ENCODE results near the gene SMCO2.

SMCO2 gene

DNA sequence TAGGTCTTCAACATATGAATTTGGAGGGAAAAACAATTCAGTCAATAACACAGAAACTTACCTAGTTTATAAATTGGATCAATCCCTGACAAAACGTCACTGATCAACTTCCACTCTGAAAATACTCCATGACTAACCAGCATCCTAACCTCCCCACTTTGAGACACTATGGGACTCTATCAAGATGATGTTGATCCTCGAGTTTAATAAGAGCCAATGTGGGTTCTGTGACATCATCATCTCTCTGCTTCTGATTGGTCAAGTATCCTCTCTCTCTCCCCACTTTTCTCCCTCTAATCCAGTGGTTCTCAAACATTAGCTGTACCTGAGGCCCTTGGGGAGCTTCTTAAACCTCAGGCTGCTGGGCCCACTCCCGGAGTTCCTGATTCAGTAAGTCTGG lies at the start of gene SMCO2:
TSS of gene SMCO2 (plus strand) at position 301 of the 400 bp plus-strand sequence. CDS start 23,896 bp downstream, outside the sequence.
- DNase-seq, result no peak

DNA sequence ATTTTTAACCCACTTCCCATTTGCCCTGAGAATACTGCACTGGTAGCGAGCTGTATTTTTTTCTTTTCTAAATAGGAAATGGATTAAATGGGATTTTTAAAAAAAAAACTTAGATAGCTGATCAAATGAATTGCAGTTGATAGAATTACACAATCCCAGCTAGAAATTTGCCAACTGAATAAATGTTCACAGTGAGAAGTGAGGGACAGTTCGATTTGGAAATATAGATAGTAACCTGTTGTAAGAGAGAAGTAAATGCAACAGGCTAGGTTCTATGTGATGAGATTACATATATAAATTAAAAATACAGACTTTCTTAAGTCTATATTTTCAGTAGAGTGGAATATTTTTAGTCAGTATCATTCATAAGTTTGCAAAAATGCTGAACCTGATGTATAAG lies 48.1 kb upstream of the SMCO2 start:
- DNase-seq, result no peak

DNA sequence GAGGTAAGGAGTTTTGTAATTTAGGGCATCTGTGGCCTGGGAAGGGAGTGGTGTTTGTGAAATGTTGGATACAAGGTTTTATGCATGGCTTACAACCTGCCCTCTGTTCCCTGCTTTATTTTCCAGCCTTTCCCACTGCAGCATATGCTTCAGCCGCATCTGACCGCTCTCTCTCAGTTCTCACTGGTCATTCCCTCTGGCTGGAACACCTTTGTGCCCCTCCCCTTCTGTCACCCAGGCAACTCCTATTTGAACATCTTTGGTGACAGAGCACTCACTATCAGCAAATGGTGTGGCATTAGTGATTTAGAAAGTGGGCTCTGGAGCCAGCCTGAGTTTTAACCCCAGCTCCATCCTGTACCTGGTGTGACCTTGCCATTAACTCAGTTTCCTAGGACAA lies 47.5 kb upstream of the SMCO2 start:
- no peak for DNase-seq

DNA sequence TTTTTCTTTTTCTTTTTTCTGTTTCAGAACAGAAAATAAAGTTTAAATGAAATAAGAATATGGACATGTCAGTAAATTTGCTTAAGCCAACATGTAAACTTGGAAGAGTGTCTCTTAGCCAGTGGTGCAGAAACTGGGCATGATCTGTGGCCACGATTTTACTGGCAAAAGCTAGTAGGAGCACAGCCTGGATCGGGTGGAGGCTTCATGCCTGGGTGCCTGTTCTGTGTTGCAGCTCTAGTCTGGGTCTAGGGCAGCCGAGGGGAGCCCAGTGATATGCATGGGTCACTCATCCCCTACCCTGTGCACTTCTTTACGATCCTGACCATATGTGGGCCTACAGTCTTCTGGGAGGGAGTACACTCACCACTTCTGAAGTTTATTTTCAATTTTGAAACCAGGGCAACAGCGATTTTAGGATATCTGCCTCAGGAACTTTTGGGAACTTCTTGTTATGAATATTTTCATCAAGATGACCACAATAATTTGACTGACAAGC lies 45.6 kb upstream of the SMCO2 start:
- no peak for DNase-seq

DNA sequence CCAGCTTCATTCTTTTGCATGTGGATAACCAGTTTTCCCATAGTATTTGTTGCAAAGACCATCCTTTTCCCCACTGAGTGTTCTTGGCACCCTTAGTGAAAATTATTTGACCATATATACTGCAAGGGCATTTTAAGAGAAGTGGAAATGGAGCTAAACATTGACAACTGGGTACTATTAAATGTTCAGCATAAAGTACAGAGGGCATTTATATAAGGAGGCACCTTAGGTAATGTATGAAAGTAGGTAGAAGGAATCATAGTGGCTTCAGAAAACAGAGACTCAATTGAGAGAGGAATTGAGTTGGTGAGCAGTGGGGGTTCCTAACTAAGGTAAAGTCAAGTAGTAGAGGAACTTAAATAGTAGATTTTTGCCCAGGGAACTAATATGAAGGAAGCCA lies 34.5 kb upstream of the SMCO2 start:
- no peak for DNase-seq

DNA sequence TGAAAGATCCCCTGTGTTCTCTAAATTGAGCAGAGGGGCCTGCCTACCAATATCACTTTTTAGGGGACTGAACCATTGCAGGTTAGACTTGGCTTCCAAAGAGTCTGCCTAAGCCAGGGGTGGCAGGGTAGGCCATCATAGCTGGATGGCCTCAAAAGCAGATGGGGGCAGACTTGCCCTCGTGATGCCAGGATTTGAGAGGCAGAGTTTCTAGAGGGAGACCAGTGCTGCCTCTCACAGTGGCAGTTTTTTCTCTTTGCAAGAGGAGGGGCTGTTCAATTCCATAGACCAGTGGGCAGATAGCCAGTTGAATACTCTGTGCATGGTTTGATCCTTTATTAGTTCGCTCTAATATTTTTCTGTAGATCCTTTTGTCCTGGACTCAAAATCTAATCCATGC lies 23.8 kb upstream of the SMCO2 start:
- no peak for DNase-seq

DNA sequence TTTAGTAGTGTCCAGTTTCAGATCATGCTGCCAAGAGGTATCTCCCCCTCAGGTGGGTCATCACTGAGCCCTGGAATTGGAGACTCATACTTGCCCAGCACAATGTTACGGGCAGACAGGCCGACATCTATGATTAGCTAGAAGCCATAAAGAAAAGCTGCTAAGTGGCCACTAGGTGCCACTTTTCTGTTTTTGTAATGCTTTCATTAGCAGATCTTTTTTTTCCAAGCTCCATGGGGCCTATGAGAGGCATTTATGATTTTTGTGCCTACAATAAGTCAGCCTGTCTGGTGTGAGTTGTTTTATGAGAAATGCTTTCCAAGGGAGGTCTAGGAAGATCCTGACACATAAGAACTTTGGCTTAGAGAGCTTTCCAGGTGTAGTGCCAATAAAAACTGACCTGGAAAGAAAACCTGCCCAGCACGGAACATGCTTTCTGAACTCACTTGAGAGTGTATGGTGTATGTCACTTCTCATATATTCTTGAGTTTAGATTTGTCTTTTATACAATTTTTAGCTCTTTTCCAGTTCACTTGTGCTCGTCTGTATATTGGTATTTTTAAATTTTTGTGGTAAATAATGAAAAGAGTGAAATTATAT lies 21.8 kb upstream of the SMCO2 start:
- no peak for DNase-seq

DNA sequence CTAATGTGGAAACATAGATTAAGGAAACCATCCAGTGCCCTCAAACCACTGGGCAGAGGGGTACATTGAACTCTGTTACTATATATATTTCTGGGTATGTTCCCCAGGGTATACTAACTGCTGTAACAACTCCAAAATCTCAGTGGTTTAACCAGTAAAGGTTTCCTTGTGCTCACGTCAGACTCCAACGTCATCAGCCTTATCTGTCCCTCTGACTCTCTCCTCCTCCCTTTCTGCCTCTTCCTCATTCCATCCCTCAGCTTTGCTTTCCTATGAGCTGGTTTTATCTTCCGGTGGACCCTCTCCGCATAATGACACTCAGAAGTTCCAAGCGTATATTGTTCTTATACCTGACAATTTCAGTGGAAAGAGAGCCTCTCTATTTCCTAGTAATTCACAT lies 21.2 kb upstream of the SMCO2 start:
- no peak for DNase-seq

DNA sequence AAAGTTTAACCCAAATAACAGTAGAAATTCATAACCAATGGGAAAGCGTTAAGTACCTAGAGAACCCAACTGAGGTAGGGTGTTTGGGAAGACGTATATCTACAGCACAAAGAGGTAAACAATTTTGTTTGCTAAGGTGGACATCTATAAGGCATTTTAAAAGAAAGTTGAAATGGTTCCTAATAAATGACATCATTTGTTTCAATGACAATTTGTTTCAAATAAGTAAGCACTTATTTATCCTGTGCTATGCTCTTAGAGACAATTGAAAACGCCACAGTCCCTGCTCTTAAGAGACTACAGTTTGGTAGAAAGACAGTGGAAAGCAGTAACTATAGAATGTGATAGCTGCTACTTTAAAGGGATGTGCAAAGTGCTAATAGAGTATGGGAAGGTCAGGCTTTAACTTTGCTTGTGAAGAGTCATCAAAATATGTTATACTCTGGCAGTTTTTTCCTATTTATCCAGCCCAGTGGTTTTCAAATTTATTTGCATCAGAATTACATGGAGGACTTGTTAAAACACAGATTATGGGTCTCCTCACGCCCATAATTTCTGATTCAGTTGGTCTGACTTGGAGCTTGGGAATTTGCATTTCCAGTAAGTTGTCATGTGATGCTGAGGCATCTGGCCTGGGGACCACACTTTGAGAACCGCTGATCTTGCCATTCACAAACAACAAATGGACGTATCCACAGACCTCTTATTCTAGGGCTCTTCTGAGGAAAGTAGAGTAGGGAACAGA lies 19.6 kb upstream of the SMCO2 start:
- no peak for DNase-seq

DNA sequence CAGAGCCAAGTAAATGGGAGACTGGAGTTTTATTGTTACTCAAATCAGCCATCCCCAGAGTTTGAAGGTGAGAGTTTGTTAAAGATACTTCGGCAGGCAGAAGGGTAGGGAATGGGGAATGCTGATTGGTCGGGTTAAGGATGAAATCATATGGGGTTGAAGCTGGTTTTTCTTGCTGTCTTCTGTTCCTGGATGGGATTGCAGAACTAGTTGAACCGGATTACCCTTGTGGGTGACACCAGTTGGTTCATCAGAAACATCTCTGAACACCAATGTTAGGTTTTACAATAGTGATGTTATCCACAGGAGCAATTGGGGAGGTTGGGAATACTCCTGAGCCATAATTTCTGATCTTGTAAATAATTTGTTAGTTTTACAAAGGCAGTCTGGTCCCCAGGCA lies 18.7 kb upstream of the SMCO2 start:
- DNase-seq, result no peak

DNA sequence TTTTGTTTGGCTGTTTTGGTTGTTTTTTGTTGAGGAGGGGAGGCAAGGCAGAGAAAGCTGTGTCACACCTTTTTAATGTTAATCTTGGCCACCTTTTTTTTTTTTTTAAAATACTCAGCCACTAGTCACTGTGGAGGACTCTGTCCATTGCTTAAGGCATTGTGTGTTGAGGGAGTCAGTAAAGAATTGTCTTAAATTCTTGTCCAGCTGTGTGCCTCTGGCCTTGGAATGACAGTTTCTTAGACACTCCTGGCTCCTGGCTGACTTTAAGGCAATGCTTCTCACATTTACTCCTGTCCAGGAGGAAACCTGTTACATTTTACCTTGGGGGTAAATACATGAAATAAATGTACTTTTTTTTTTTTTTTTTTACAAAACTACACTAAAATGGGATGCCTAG lies 18.1 kb upstream of the SMCO2 start:
- DNase-seq, result no peak

DNA sequence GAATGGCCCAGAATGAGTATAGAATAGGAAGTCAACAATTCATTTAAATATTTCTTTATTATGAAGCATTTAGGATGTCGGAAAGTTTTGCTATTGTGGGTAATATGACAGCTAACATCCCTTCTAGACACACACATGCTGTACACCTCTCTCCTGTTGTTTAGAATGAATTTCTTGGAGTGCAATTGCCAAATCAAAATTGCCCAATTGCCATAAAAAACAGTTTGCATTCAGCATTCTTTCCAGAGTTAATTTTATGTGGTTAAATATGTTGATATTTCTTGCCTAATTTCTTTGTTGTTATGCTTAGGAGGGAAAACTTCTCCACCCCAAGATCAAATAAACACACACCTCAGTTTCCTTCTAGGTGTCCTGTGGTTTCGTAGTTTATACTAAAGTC lies 16.9 kb upstream of the SMCO2 start:
- DNase-seq, result no peak

DNA sequence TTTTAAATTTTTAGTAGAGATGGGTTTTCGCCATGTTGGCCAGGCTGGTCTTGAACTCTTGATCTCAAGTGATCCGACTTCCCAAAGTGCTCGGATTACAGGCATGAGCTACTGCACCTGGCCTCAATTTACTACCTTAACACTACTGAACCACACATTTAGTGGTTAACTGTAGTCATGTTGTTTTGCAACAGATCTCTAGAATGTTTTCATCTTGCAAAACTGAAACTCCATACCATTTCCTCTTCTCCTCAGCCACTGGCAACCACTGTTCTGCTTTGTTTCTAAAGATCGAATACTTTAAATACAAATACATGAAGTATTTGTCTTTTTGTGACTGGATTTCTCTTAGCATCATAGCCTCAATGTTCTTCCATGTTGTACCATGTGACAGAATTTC lies 15.4 kb upstream of the SMCO2 start:
- DNase-seq, result no peak

DNA sequence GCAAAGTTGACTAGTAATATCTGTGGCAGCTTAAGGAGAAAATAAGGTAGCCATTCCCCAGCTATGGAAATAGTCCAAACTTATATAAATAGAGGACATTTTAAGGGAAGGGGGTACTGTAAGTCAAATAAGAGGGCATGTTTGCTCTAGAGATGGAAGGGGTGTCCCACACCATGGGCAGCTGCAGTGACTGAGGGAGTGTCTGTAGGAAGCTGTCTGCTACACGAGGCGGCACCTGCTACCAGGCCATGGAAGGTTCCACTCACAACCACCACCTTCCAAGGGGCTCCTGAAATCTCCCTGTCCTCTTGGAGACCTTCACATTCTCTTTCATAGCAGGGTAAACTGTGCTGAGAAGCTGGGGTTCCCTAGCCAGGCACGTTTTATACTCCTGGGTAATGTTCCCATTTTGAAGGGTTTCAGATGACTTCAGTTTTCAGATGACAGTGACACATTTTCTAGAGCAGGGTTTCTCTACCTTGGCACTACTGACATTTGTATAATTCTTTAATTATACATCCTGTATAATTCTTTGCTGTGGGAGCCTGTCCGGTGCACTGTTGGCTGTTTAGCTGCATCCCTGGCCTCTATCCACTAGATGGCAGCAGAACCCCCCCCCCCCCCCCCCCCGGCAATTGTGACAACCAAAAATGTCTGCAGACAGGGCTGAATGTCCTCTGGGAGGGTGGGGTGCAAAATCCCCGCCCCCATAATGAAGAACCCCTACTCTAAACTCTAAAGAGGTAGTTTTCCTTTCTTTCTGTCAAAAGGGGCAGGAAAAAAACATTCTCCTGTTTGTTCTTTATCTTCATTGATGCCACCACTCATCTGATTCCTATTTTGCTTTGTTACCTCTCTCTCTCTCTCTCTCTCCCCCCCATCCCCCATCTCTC lies 11.6 kb upstream of the SMCO2 start:
- no peak for DNase-seq

DNA sequence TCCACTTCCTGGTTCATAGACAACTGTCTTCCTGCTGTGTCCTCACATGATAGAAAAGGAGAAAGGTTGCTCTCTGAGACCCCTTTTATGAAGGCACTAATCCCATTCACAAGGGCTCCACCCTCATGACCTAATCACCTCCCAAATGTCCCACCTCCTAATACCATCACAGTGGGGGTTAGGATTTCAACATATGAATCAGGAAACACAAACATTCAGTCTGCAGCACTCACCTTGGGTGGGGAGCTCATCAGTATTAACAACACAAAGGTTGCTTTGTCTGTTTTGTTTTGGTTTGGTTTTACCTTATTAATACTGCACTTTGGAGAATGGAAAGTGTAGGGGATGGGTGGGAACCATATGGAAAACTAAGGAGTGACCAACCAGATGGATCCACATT lies 10.5 kb upstream of the SMCO2 start:
- DNase-seq, result no peak

DNA sequence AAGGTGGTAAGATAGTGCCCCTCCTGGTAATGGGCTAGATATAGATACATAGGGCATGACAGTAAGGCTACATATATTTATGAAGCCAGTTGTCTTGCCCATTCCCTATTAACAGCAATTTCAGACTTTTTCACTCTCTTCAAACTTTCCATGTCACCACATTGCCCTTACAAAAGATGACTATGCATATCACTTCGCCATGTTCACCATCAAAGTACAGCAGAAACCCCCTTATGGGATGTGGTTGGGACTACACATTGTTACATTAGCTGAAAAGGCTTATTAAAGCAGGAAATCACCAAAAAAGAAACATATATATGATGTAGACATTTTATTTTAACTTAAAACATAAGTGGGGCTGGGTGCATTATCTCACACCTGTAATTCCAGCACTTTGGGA lies 9.8 kb upstream of the SMCO2 start:
- DNase-seq, result no peak

DNA sequence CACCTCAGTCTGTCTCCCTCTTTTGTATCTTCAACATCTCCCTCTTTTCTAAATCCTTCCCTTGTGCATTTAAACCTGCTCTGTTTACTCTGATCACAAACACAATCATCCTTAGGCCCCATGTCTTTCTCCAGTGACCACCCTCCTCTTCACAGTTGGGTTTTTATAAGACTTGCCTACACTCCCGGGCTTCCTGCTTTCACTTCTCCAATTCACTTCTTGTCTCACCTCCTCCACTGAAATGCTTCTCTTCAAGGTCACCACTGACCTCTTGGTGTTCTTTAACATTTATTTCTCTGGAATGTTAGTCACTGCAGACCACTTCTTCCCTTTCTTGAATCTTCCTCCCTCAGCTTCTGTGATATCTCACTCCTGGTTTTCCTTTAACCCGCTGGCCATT lies 8.7 kb upstream of the SMCO2 start:
- DNase-seq, result no peak

DNA sequence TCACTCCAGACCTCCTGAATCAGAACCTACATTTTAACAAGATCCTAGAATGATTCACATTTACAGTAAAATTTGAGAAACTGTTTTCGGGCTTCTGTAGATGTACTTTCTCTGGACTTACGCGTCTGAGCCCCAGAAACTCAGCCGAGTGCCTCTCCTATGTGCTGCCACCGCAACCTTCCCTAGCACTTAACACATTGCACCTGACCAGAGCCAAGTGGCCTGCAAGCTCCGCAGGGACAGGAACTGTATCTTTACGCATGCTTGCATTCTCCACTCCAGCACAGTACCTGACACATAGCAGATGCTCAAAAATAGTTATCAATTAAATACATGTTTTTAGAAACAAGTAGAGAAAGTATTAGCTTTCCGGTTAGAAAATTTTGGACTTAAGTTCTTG lies 1.2 kb downstream of the SMCO2 start:
- DNase-seq, result no peak

DNA sequence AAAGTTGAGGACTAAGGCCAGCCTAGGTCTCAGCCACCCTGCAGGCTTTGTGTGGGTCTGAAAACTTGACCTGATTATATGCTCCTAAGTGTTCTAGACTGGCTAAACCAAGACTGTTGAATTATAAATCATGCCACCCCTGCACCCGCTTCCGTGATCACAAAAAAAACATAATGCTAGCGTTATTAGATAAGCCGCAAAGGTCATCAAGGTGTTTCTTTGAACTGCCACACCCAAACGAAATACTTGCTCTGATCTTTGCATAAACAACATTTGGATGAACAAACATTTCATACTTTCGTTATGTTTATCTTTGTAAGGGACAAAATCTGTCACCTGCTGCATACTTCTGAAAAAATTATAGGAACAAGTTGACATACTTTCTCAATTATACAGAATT lies 2.5 kb downstream of the SMCO2 start:
- no peak for DNase-seq

DNA sequence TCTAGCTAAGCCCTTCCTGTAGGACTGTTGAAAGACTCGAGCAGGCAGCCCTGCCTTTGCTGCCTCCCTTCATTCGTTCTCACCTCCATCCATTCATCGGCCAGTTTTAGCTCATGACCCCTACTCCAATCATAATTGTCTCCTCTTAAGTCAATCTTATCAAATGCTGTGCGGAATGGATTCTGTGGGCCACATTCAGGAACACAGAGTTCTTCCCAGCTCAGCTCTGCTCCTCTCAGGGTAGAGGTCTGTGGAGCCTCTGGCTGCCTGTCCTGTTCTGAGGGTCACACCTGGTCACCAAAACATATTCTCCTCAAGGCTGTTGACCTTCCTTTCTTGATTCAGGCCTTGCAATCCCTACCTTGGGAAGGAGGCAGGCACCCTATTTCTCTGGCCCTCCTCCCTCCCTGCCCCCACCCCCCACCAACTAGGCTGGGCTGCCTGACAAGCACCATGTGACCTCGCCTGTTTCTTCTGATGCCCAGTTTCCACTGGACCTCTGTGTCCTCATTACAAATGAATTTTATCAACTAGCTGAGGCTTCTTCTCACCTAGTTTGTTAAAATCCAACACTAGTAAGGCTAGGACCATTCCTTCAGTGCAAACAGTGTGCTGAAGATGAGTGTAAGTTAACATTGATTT lies 3.5 kb downstream of the SMCO2 start:
- DNase-seq, result no peak

DNA sequence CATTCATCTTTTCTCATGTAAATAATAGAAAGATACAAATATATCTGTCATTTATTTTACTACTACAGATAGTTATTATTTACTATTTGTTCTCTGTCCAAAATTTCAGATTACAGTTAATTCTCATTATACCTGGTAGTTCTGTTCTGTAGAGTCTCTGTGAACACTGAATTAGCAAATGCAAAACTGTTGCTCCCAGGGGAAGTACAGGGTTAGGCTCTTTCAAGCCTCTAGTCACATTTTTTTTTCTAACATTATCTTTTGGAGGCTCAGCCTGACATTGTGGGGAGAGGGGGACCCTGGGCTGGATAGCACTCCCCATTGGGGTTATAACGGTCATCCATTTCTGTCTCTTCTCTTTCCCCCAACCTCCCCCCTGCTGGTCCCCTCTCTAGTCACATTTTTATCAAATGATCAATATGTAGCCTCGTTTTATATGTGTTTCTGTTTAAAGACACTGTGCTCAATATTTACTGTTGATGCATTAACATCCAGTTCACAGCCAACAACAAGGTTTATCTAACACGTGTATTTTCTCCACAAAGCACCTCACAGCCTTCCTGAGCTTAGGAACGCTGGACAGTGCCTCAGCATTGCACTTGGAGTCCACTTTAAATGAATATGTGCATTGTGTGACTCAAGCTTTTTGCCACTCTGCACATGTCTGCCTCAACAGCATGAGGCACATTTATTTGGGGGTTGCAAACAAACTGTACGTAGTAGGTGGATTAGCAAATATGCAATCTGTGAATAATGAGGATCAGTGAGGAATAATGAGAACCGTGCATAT lies 4.7 kb downstream of the SMCO2 start:
- no peak for DNase-seq

DNA sequence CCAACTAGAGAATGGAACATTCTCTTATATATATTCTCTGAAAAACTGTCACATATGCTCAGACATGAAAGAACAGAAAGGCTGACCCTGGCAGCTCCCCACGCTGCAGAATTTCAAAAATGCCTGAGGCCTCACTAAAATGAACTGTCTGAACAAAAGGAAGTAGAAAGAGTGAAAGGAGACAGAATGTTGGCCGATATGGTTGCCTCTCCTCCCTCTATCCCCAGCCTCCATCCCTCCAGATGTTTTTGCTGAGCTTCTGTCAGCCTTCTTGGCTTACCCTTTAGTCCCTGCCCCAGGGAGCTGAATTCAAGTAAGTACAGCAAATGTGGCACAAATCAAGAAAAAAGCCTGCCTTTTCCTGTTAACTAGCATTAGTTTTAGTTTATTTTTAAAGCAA lies 6.9 kb downstream of the SMCO2 start:
- no peak for DNase-seq
